ENCODE measurements around the gene RHOA. TPM values are rescaled to one million over a fixed set of nuclear protein-coding genes. Genes with fewer than 3 reads are reported as not detected.

Gene RHOA
- total and polyA plus RNA-seq, 2 of the 8 experiments (the other 6 are each of a cell fraction or from before 2014, with no cell fraction given), result 176 to 397 TPM

GRCh38 chr3:49428752-49429080, 16.9 kb upstream of the RHOA start:
- Histone ChIP-seq H2BK12ac (ENCODE audit: low read depth, low read length) (no peak overlapping the region), H2BK20ac (ENCODE audit: low read length) (no peak overlapping the region), H3K23ac (ENCODE audit: insufficient read length) (no peak overlapping the region), H3K4me2 (ENCODE audit: insufficient read depth in 1 of 2, low read depth in 2 of 2, low read length in 2 of 2) (peak overlapping the region; percentile 56 to 81), H4K20me1 (replicated peaks in 1 of 2; ENCODE audit: control insufficient read depth in 1 of 2, insufficient read depth in 2 of 2, low read length in 2 of 2) (peaks cover 0 to 2% of the 10 kb centered on the region in 2 experiments), H4K91ac (replicated peaks; ENCODE audit: insufficient read length, low read length) (no peak overlapping the region), H2AK5ac (ENCODE audit: low read depth, low read length) (no peak overlapping the region), H3K79me1 (ENCODE audit: low read depth, low read length) (no peaks in the 10 kb centered on the region), H3K18ac (ENCODE audit: extremely low read depth, low read length) (no peak overlapping the region), H3K56ac (replicated peaks; ENCODE audit: insufficient read length, low read depth, low read length) (no peak overlapping the region), H3K36me3 (ENCODE audit: control insufficient read depth in 2 of 4, insufficient read depth in 4 of 4, low read length in 3 of 4) (no peaks in the 10 kb centered on the region; a peak in 1 of 8 replicates), H3K79me2 (ENCODE audit: control insufficient read depth in 1 of 2, insufficient read depth in 2 of 2, low read length in 2 of 2) (no peaks in the 10 kb centered on the region), H3K4ac (replicated peaks; ENCODE audit: insufficient read length, low read depth, low read length) (no peak overlapping the region), H4K8ac (ENCODE audit: extremely low read depth, insufficient read depth, low read length) (peak overlapping the region; percentile 68), H2BK5ac (ENCODE audit: low read depth, low read length) (no peak overlapping the region), H2BK120ac (replicated peaks; ENCODE audit: low read depth, low read length) (no peak overlapping the region), H3K27me3 (replicated peaks in 1 of 4; ENCODE audit: control insufficient read depth in 3 of 4, extremely low read depth in 1 of 4, insufficient read depth in 3 of 4, low read length in 3 of 4) (no peaks in the 10 kb centered on the region), H3K14ac (ENCODE audit: insufficient read length) (no peak overlapping the region), H3K27ac (ENCODE audit: low read depth, low read length) (no peak overlapping the region), H2AFZ (ENCODE audit: low read length) (peak overlapping the region; percentile 80; the same call in 1 of the 2 replicates), H2BK15ac (ENCODE audit: low read length) (no peak overlapping the region), H3K9me3 (ENCODE audit: insufficient read depth in 2 of 2, low read depth in 1 of 2, low read length in 1 of 2) (no peaks in the 10 kb centered on the region), H4K5ac (ENCODE audit: insufficient read length, low read depth, low read length) (no peak overlapping the region), H3K4me1 (replicated peaks in 1 of 4; ENCODE audit: control insufficient read depth in 3 of 4, insufficient read depth in 4 of 4, low read length in 3 of 4) (no peaks in the 10 kb centered on the region; a peak in 1 of 7 replicates), H3K4me3 (ENCODE audit: extremely low read depth in 1 of 4, insufficient read depth in 2 of 4, low read depth in 3 of 4, low read length in 4 of 4) (peak overlapping the region; percentile 52 to 84 (median 77)), H3K23me2 (ENCODE audit: low read depth, low read length) (peaks cover 3% of the 10 kb centered on the region; the same call in 1 of the 2 replicates), H3K9ac (replicated peaks in 1 of 4; ENCODE audit: extremely low read depth in 1 of 4, low read depth in 3 of 4, low read length in 3 of 4) (peak overlapping the region in 2 of 4 experiments; percentile 66 to 72; a peak in 2 of 7 replicates)
- 11% methylated on average over 8 of the region's 9 CpGs; no CpG with 5 or more reads in 1 of the 2 experiments for WGBS, 2 experiments (ENCODE audit: extremely low coverage in 1 of 2, insufficient coverage in 1 of 2, insufficient read length in 1 of 2, insufficient replicate concordance in 2 of 2, low coverage in 1 of 2, low lambda C conversion rate in 2 of 2, missing lambda C conversion rate in 1 of 2)
- DNase-seq (ENCODE audit: low read depth in 1 of 2, low spot score in 2 of 2) (no peak), FAIRE-seq (no peak)
- ChIA-PET CTCF (ENCODE audit: partially characterized antibody) (interaction anchor here (0.6 to 2.2 kb wide), 5 partner anchors 9 to 108 kb away, joined by 3 to 7 read pairs (median 4); no protein-coding TSS in a partner anchor), POLR2A (ENCODE audit: partially characterized antibody) (interaction anchor here (0.6 to 4.5 kb wide), 14 partner anchors 9 to 474 kb away, joined by 3 to 26 read pairs (median 4); partner anchors contain the start of genes DAG1, RHOA, TCTA and USP4)
- no peak for TF ChIP-seq RFX5 (IDR thresholded peaks at IDR 0.05; ENCODE audit: borderline replicate concordance, low read depth, low read length)
- TF ChIP-seq YY1 (IDR thresholded peaks at IDR 0.05; ENCODE audit: low read depth, low read length), result no peak
- TF ChIP-seq CHD2 (IDR thresholded peaks at IDR 0.05; ENCODE audit: low read length), result no peak
- TF ChIP-seq, protein P1, sequence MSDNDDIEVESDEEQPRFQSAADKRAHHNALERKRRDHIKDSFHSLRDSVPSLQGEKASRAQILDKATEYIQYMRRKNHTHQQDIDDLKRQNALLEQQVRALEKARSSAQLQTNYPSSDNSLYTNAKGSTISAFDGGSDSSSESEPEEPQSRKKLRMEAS (IDR thresholded peaks at IDR 0.05), result no peak
- TF ChIP-seq BRCA1 (IDR thresholded peaks at IDR 0.05; ENCODE audit: low read depth, low read length), result no peak
- TF ChIP-seq CHD1 (IDR thresholded peaks at IDR 0.05; ENCODE audit: low read depth, low read length), result no peak
- TF ChIP-seq SIN3A (conservative IDR thresholded peaks at IDR 0.05 in 1 of 2, IDR thresholded peaks at IDR 0.05 in 1 of 2; ENCODE audit: low read depth in 1 of 2, low read length in 2 of 2), result no peak
- no peak for TF ChIP-seq ZNF274 (IDR thresholded peaks at IDR 0.05; ENCODE audit: borderline replicate concordance, extremely low read depth, low read length)
- no peak for TF ChIP-seq MAFK (IDR thresholded peaks at IDR 0.05; ENCODE audit: low read depth, low read length)
